ENCODE measurements around the gene HPSE.

Gene HPSE

GRCh38 chr4:83250687-83251446 lies 83.8 kb downstream of the HPSE start:
- no peak for DNase-seq

- DNase-seq: no peak
These were observed 86.2 kb downstream of the HPSE start for GRCh38 chr4:83248486-83248885.

- no peak for DNase-seq
These were observed 87.0 kb downstream of the HPSE start for GRCh38 chr4:83247415-83248357.

Measured in nucleus accumbens (tissue), 56 donors.